HepG2 (cell line): ENCODE measurements around the gene AMBRA1. TPM values are rescaled to one million over a fixed set of nuclear protein-coding genes. Genes with fewer than 3 reads are reported as not detected.

ENCODE experiments used
- ATAC-seq: fragments of 200-7000 bp; cut with Tn5 transposase; 3 replicates; pipeline ENCODE4 v1.9.1; 2020; ENCODE audit warnings: mild to moderate bottlenecking, moderate library complexity
- BruUV-seq: library from RNA; stranded (reverse); fragments of 400-500 nt; replicated peaks from 2 replicates; lab custom pipeline; 2021; lab: Mats Ljungman, UMichigan
- CTCF ChIA-PET: fragments of 300-600 bp; formaldehyde crosslinking; extraction: SDS; loops from one replicate; lab custom pipeline; 2021; ENCODE audit warnings: low total read pairs, inconsistent platforms, low intra/inter-chr PET ratio; lab: Yijun Ruan, JAX
- POLR2A ChIA-PET: fragments of 350-600 bp; sonication (Branson Sonifier 250); formaldehyde crosslinking; loops from one replicate; lab custom pipeline; 2020; ENCODE audit warnings: antibody characterized with exemption, inconsistent platforms; lab: Yijun Ruan, JAX
- DNase-seq: peaks from one replicate; pipeline ENCODE4 v3.0.0-alpha.2; 2015; ENCODE audit warnings: low spot score
- FAIRE-seq: peaks from 3 replicates; lab custom pipeline; 2011; peaks lifted over from hg19 to GRCh38; lab: Jason Lieb, UNC
- H2AFZ ChIP-seq: one replicate; pipeline ENCODE4 v1.6.1; 2011; ENCODE audit warnings: low read length, inconsistent platforms
- H3K27ac ChIP-seq: fragments of 300-600 bp; 3 replicates; pipeline ENCODE4 v1.8.0; 2011; ENCODE audit warnings: mixed run types, mild to moderate bottlenecking, mixed read lengths, low read length, inconsistent platforms; ENCODE audit not compliant: insufficient read depth; ENCODE audit errors: extremely low read length
- H3K27me3 ChIP-seq, 2 experiments: fragments of 200-600 bp in 1 of 2; 2 replicates in 1 of 2; 3 replicates in 1 of 2; pipeline versions ENCODE4 v1.6.0 to v1.8.0; 2011; ENCODE audit warnings: low read length in 2 of 2, mild to moderate bottlenecking in 2 of 2, moderate library complexity in 2 of 2, inconsistent platforms in 1 of 2; ENCODE audit not compliant: insufficient read depth in 2 of 2, control insufficient read depth in 1 of 2
- H3K36me3 ChIP-seq, 2 experiments: fragments of 200-600 bp in 1 of 2; replicated peaks in 1 of 2; 2 replicates in 1 of 2; 3 replicates in 1 of 2; pipeline versions ENCODE4 v1.5.1 to v1.8.0; 2011; ENCODE audit warnings: low read length in 2 of 2, inconsistent platforms in 1 of 2; ENCODE audit not compliant: insufficient read depth in 2 of 2, control insufficient read depth in 1 of 2
- H3K4me1 ChIP-seq: 2 replicates; pipeline ENCODE4 v1.5.1; 2012; ENCODE audit warnings: low read length, inconsistent platforms; ENCODE audit not compliant: insufficient read depth
- H3K4me2 ChIP-seq: 2 replicates; pipeline ENCODE4 v1.6.0; 2011; ENCODE audit warnings: low read depth, low read length, inconsistent platforms
- H3K4me3 ChIP-seq, 3 experiments: fragments of 200-600 bp in 1 of 3; sonication (generic), shearing (Covaris generic) in 1 of 3; replicated peaks in 1 of 3; 2 replicates each; pipeline ENCODE4 v1.5.1; 2011 to 2016; ENCODE audit warnings: low read length in 3 of 3, inconsistent platforms in 2 of 3, low read depth in 2 of 3, mild to moderate bottlenecking in 2 of 3, control low read depth in 1 of 3, mixed read lengths in 1 of 3; ENCODE audit not compliant: insufficient read depth in 1 of 3
- H3K79me2 ChIP-seq: one replicate; pipeline ENCODE4 v1.6.1; 2011; ENCODE audit warnings: low read length, inconsistent platforms; ENCODE audit not compliant: insufficient read depth
- H3K9ac ChIP-seq: 2 replicates; pipeline ENCODE4 v1.6.0; 2011; ENCODE audit warnings: mild to moderate bottlenecking, low read depth, low read length, inconsistent platforms; ENCODE audit not compliant: insufficient read depth
- H3K9me3 ChIP-seq: 2 replicates; pipeline ENCODE4 v1.5.1; 2012; ENCODE audit warnings: mild to moderate bottlenecking, low read length
- H4K20me1 ChIP-seq: 2 replicates; pipeline ENCODE4 v1.6.0; 2011; ENCODE audit warnings: inconsistent platforms, mild to moderate bottlenecking, low read length, moderate library complexity; ENCODE audit not compliant: insufficient read depth
- BRF2 ChIP-seq: sonication (generic); formaldehyde crosslinking; IDR thresholded peaks from 2 replicates; pipeline ENCODE4 v1.8.1; 2022; ENCODE audit warnings: mild to moderate bottlenecking, missing genetic modification reagents
- CSRNP1 ChIP-seq: sonication (generic); formaldehyde crosslinking; IDR thresholded peaks from 2 replicates; pipeline ENCODE4 v1.8.1; 2023; ENCODE audit warnings: mild to moderate bottlenecking, missing genetic modification reagents
- FOXK2 ChIP-seq: fragments of 450-650 bp; IDR thresholded peaks from 2 replicates; pipeline ENCODE4 v1.6.1; 2016
- HNRNPL ChIP-seq: fragments of 200-400 bp; formaldehyde crosslinking; IDR thresholded peaks from 2 replicates; pipeline ENCODE4 v1.6.1; 2017; ENCODE audit warnings: mild to moderate bottlenecking, low read depth, low read length
- IRF1 ChIP-seq: sonication (generic); formaldehyde crosslinking; IDR thresholded peaks from 2 replicates; pipeline ENCODE4 v1.4.0; 2020; ENCODE audit warnings: low read depth, mild to moderate bottlenecking, missing genetic modification reagents
- KDM1A ChIP-seq: IDR thresholded peaks from 2 replicates; pipeline ENCODE4 v1.6.1; 2016; ENCODE audit warnings: missing compliant biosample characterization
- NKX3-1 ChIP-seq: sonication (generic); formaldehyde crosslinking; IDR thresholded peaks from 2 replicates; pipeline ENCODE4 v1.5.0; 2020; ENCODE audit warnings: missing genetic modification reagents
- PHF8 ChIP-seq: sonication (generic); formaldehyde crosslinking; IDR thresholded peaks from 2 replicates; pipeline ENCODE4 v1.5.0; 2020; ENCODE audit warnings: missing genetic modification reagents
- SIX1 ChIP-seq: sonication (generic); formaldehyde crosslinking; IDR thresholded peaks from 2 replicates; pipeline ENCODE4 v1.4.0; 2020; ENCODE audit warnings: missing genetic modification reagents, borderline replicate concordance
- ZNF101 ChIP-seq: sonication (generic); formaldehyde crosslinking; IDR thresholded peaks from 2 replicates; pipeline ENCODE4 v1.4.0; 2020; ENCODE audit warnings: mild to moderate bottlenecking, low read depth, missing genetic modification reagents, borderline replicate concordance
- ZNF20 ChIP-seq: sonication (generic); formaldehyde crosslinking; IDR thresholded peaks from 2 replicates; pipeline ENCODE4 v1.4.0; 2020; ENCODE audit warnings: mild to moderate bottlenecking, moderate library complexity, missing genetic modification reagents
- ZNF660 ChIP-seq: sonication (generic); formaldehyde crosslinking; IDR thresholded peaks from 2 replicates; pipeline ENCODE4 v1.5.1; 2020; ENCODE audit warnings: mild to moderate bottlenecking, low read depth, missing genetic modification reagents, borderline replicate concordance
- WGBS: methylation state at CpG from one replicate; pipeline ENCODE4 v1.1.6; 2017; ENCODE audit warnings: low lambda C conversion rate; 5-methylcytosine and 5-hydroxymethylcytosine counted together
- in situ Hi-C: cut with HindIII; loops from 2 replicates; pipeline ENCODE4 v1.10.0; 2017; ENCODE audit warnings: low pct_unique_long_range_greater_than_20kb; ENCODE audit not compliant: extremely low pct_ligation_motif_present
- intact Hi-C: fragments of 100-400 bp; cut with micrococcal nuclease; formaldehyde crosslinking; loops from one replicate; pipeline ENCODE4 v1.10.0; 2022; ENCODE audit not compliant: unreplicated experiment
- polyA plus RNA-seq, 8 experiments: library from polyadenylated mRNA; depleted of rRNA in 3 of 8; stranded (reverse) in 7 of 8; unstranded in 1 of 8; fragments of >200 nt; fragmentation: Illumina TruSeq in 4 of 8; extraction: Trizol in 4 of 8; gene quantifications; 2 replicates each; pipeline versions ENCODE4 v1.2.1 to v1.2.3, GENCODE V29; 2011 to 2016; ENCODE audit warnings: low read depth in 4 of 8, missing spikeins in 1 of 8, mixed read lengths in 1 of 8; ENCODE audit not compliant: insufficient read depth in 1 of 8
- total RNA-seq, 5 experiments: library from RNA; depleted of rRNA; stranded (reverse); fragments of >200 nt; fragmentation: Illumina TruSeq; extraction: Trizol; gene quantifications; 2 replicates each; pipeline ENCODE4 v1.2.3, GENCODE V29; 2016; ENCODE audit warnings: low read depth in 1 of 5
- TF ChIP-seq, protein P1 (sequence below): sonication (generic); formaldehyde crosslinking; IDR thresholded peaks from 2 replicates; pipeline ENCODE4 v1.5.1; 2020; ENCODE audit warnings: missing genetic modification reagents, mild to moderate bottlenecking, borderline replicate concordance

AMBRA1 gene
- total and polyA plus RNA-seq, 2 of the 13 experiments (the other 11 are each of a cell fraction or from before 2014, with no cell fraction given) = 15.7 to 26.0 TPM

DNA sequence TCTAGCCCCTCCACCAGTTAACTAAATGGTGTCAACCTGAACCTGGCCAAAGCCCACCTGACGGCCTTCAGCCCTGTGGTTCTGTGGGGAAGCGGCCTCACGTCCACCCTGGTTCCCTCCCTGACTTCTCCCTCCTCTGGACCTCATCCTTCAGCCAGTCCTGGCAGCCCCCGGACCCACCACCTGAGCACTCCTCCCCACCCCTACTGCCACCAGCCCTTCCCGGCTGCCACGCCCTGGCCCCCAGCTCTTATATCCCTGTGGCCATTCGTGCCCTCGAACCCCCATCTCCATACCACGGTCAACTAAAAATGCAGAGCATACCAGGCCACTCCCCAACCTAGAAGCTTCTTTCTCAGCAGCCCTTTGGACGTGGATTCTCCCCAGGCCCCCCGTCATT, 216.5 kb downstream of the AMBRA1 start:
- no TSS peak for BruUV-seq
- in situ Hi-C loops = no loop called here
- Histone ChIP-seq H3K27ac (no peak overlapping the region), H3K4me2 (no peak overlapping the region), H3K4me1 (peaks cover 19% of the 10 kb centered on the region), H3K27me3 (no peaks in the 10 kb centered on the region), H3K4me3 (no peak overlapping the region), H3K9ac (no peak overlapping the region), H3K79me2 (peaks cover 4% of the 10 kb centered on the region), H2AFZ (no peak overlapping the region), H3K9me3 (no peaks in the 10 kb centered on the region), H4K20me1 (no peaks in the 10 kb centered on the region), H3K36me3 (peaks cover 0 to 2% of the 10 kb centered on the region in 2 experiments; a peak in 1 of 5 replicates)
- no peak for TF ChIP-seq PHF8 (CRISPR knock-in tag)
- TF ChIP-seq BRF2 = no peak
- TF ChIP-seq, protein P1, sequence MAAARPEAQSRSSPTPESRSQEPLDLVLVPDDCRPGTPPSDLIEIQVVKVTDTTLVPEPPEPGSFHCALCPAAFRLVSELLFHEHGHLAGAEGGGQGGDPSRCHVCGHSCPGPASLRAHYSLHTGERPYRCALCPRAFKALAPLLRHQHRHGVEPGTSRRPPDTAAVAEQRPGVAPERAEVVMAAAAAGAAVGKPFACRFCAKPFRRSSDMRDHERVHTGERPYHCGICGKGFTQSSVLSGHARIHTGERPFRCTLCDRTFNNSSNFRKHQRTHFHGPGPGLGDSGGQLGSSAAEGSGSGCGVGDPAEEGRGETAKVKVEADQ (CRISPR knock-in tag) = no peak
- no peak for TF ChIP-seq HNRNPL
- ATAC-seq (no peak), FAIRE-seq (no peak), DNase-seq (no peak)
- 93% methylated on average over 11 of the region's 11 CpGs for WGBS
- ChIA-PET POLR2A (no interaction called here), CTCF (no interaction called here)
- intact Hi-C loops = no loop called here

DNA sequence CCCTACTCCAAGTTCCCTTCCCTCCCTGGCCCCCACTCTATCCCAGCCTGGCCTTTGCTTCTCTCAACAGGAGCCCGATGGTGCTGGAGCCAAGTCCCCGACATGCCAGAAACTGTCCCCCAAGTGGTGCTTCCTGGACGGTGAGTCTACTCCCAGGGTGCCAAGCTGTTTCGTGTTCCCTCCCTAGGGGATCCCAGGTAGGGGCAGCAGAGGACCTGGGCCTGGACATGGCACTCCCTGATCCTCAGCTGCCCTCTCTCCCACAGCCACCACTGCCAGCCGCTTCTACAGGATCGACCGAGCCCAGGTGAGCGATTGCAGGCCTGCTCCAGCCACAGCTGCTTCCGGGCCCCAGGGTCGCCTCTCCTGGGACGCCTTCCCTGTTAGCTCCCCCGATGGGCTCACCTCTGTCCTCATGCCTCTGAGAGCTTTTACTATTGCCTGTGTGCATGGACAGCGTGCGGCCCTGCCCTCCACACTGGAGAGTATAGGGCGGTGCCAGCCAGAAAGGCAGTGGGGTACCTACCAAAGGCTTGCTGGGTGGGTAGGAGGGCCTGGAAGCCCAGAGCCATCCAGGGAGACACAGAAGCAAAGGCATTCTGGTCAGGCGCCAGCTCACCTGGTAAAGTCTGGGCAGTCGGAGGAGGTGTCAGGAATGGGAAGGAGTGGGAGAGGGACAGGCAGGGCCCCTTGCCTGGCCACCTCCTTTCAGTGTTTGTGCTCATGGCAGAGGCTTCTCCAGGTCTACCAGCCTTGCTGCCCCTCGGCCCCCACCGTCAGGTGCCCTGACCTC, 217.4 kb downstream of the AMBRA1 start:
- peaks cover 0 to 4% of the 10 kb centered on the region in 2 experiments; a peak in 1 of 5 replicates for H3K36me3 ChIP-seq
- no peak overlapping the region for H3K4me3 ChIP-seq
- H3K9ac ChIP-seq = no peak overlapping the region
- H3K9me3 ChIP-seq = no peaks in the 10 kb centered on the region
- H4K20me1 ChIP-seq = no peaks in the 10 kb centered on the region
- FAIRE-seq = no peak
- TF ChIP-seq ZNF660 (CRISPR knock-in tag) = no peak
- TF ChIP-seq NKX3-1 (CRISPR knock-in tag) = no peak
- no peak for TF ChIP-seq SIX1 (CRISPR knock-in tag)
- TF ChIP-seq CSRNP1 (CRISPR knock-in tag) = no peak
- TF ChIP-seq KDM1A = no peak
- TF ChIP-seq ZNF101 (CRISPR knock-in tag) = no peak
- no peak for TF ChIP-seq ZNF20 (CRISPR knock-in tag)
- TF ChIP-seq FOXK2 = no peak
- TF ChIP-seq IRF1 (CRISPR knock-in tag) = no peak
- H3K4me1 ChIP-seq = peaks cover 16% of the 10 kb centered on the region
- H2AFZ ChIP-seq = no peak overlapping the region
- H3K27me3 ChIP-seq = no peaks in the 10 kb centered on the region
- no peak overlapping the region for H3K4me2 ChIP-seq
- no peaks in the 10 kb centered on the region for H3K79me2 ChIP-seq
- ATAC-seq = no peak
- no peak overlapping the region for H3K27ac ChIP-seq
- intact Hi-C loops (no loop called here), in situ Hi-C loops (no loop called here)
- POLR2A ChIA-PET = no interaction called here
- 99% methylated on average over 14 of the region's 19 CpGs for WGBS
- DNase-seq = no peak
- no TSS peak for BruUV-seq
- CTCF ChIA-PET = no interaction called here
